H1 (cell line): ENCODE data around the gene SH2B3. TPM values are rescaled to one million over a fixed set of nuclear protein-coding genes. Genes with fewer than 3 reads are reported as not detected.

Experiments
- CTCF ChIA-PET: fragments of 300-600 bp; sonication (Branson Sonifier 250); formaldehyde crosslinking; loops from one replicate; lab custom pipeline; 2021; ENCODE audit not compliant: partially characterized antibody; lab: Charles Lee
- POLR2A ChIA-PET: fragments of 300-600 bp; sonication (Branson Sonifier 250); formaldehyde crosslinking; loops from one replicate; lab custom pipeline; 2021; ENCODE audit warnings: inconsistent platforms; ENCODE audit not compliant: partially characterized antibody; lab: Charles Lee
- DNase-seq, 2 experiments: peaks; one replicate each; pipeline versions ENCODE4 v3.0.0 to v3.0.0-alpha.2; 2010 to 2022; ENCODE audit warnings: low spot score in 2 of 2, low read depth in 1 of 2, mixed read lengths in 1 of 2
- FAIRE-seq: peaks from 2 replicates; lab custom pipeline; 2011; peaks lifted over from hg19 to GRCh38; lab: Jason Lieb, UNC
- H2AFZ ChIP-seq: 2 replicates; pipeline ENCODE4 v1.8.1; 2012; ENCODE audit warnings: low read length, inconsistent platforms
- H2AK5ac ChIP-seq: 2 replicates; pipeline ENCODE4 v1.6.1; 2013; ENCODE audit warnings: low read depth, low read length
- H2BK120ac ChIP-seq: replicated peaks from 2 replicates; pipeline ENCODE3; 2013; ENCODE audit warnings: low read depth, low read length, inconsistent platforms
- H2BK12ac ChIP-seq: 2 replicates; pipeline ENCODE4 v1.6.1; 2013; ENCODE audit warnings: low read depth, low read length
- H2BK15ac ChIP-seq: 2 replicates; pipeline ENCODE4 v1.6.1; 2013; ENCODE audit warnings: low read length
- H2BK20ac ChIP-seq: 2 replicates; pipeline ENCODE4 v1.6.1; 2013; ENCODE audit warnings: low read length
- H2BK5ac ChIP-seq: 2 replicates; pipeline ENCODE4 v1.6.1; 2013; ENCODE audit warnings: low read depth, low read length
- H3K14ac ChIP-seq: 2 replicates; pipeline ENCODE4 v1.6.1; 2013; ENCODE audit warnings: inconsistent platforms; ENCODE audit not compliant: insufficient read length
- H3K18ac ChIP-seq: 2 replicates; pipeline ENCODE4 v1.6.1; 2013; ENCODE audit warnings: low read length; ENCODE audit errors: extremely low read depth
- H3K23ac ChIP-seq: 2 replicates; pipeline ENCODE4 v1.6.1; 2013; ENCODE audit warnings: inconsistent platforms; ENCODE audit not compliant: insufficient read length
- H3K23me2 ChIP-seq: 2 replicates; pipeline ENCODE4 v1.6.1; 2013; ENCODE audit warnings: low read depth, low read length
- H3K27ac ChIP-seq: 2 replicates; pipeline ENCODE4 v1.6.1; 2011; ENCODE audit warnings: low read depth, low read length, inconsistent platforms
- H3K27me3 ChIP-seq, 4 experiments: replicated peaks in 1 of 4; 1 replicate in 1 of 4; 2 replicates in 3 of 4; pipeline versions ENCODE4 v1.6.1 to v1.8.1; 2011 to 2013; ENCODE audit warnings: low read length in 3 of 4, mild to moderate bottlenecking in 3 of 4, inconsistent platforms in 2 of 4, mixed read lengths in 2 of 4, moderate library complexity in 1 of 4; ENCODE audit not compliant: control insufficient read depth in 3 of 4, insufficient read depth in 3 of 4; ENCODE audit errors: extremely low read depth in 1 of 4
- H3K36me3 ChIP-seq, 4 experiments: 2 replicates each; pipeline versions ENCODE4 v1.6.1 to v1.8.1; 2011 to 2013; ENCODE audit warnings: mild to moderate bottlenecking in 4 of 4, low read length in 3 of 4, moderate library complexity in 2 of 4, control low read depth in 1 of 4, inconsistent platforms in 1 of 4; ENCODE audit not compliant: insufficient read depth in 4 of 4, control insufficient read depth in 2 of 4
- H3K4ac ChIP-seq: replicated peaks from 2 replicates; pipeline ENCODE3; 2013; ENCODE audit warnings: low read length, low read depth, mixed read lengths, inconsistent platforms; ENCODE audit not compliant: insufficient read length
- H3K4me1 ChIP-seq, 4 experiments: replicated peaks in 1 of 4; 1 replicate in 1 of 4; 2 replicates in 3 of 4; pipeline versions ENCODE4 v1.6.1 to v1.8.1; 2011 to 2013; ENCODE audit warnings: low read length in 3 of 4, inconsistent platforms in 2 of 4, mixed read lengths in 1 of 4; ENCODE audit not compliant: insufficient read depth in 4 of 4, control insufficient read depth in 3 of 4
- H3K4me2 ChIP-seq, 2 experiments: 2 replicates each; pipeline versions ENCODE4 v1.6.1 to v1.8.1; 2011 to 2013; ENCODE audit warnings: low read depth in 2 of 2, low read length in 2 of 2, control low read depth in 1 of 2, inconsistent platforms in 1 of 2, mild to moderate bottlenecking in 1 of 2; ENCODE audit not compliant: insufficient read depth in 1 of 2
- H3K4me3 ChIP-seq, 4 experiments: fragments of 200-600, 300-600 bp in 1 of 4; sonication (generic), shearing (Covaris generic), sonication (Bioruptor Twin) in 1 of 4; 2 replicates each; pipeline versions ENCODE4 v1.5.1 to v1.8.1; 2011 to 2016; ENCODE audit warnings: low read length in 4 of 4, low read depth in 3 of 4, control low read depth in 2 of 4, inconsistent platforms in 2 of 4, mild to moderate bottlenecking in 2 of 4, mixed read lengths in 1 of 4, moderate library complexity in 1 of 4; ENCODE audit not compliant: insufficient read depth in 2 of 4; ENCODE audit errors: extremely low read depth in 1 of 4
- H3K56ac ChIP-seq: replicated peaks from 2 replicates; pipeline ENCODE3; 2013; ENCODE audit warnings: low read depth, mild to moderate bottlenecking, mixed read lengths, low read length, inconsistent platforms; ENCODE audit not compliant: insufficient read length
- H3K79me1 ChIP-seq: 2 replicates; pipeline ENCODE4 v1.6.1; 2013; ENCODE audit warnings: low read depth, low read length, control low read depth
- H3K79me2 ChIP-seq, 2 experiments: 2 replicates each; pipeline versions ENCODE4 v1.6.1 to v1.8.1; 2012 to 2013; ENCODE audit warnings: low read length in 2 of 2, mild to moderate bottlenecking in 2 of 2, inconsistent platforms in 1 of 2; ENCODE audit not compliant: insufficient read depth in 2 of 2, control insufficient read depth in 1 of 2
- H3K9ac ChIP-seq, 4 experiments: replicated peaks in 1 of 4; 1 replicate in 1 of 4; 2 replicates in 3 of 4; pipeline versions ENCODE4 v1.6.1 to v1.8.1; 2011 to 2013; ENCODE audit warnings: low read depth in 3 of 4, low read length in 3 of 4, control low read depth in 2 of 4, mild to moderate bottlenecking in 2 of 4, moderate library complexity in 2 of 4, inconsistent platforms in 1 of 4; ENCODE audit errors: extremely low read depth in 1 of 4
- H3K9me3 ChIP-seq, 2 experiments: 2 replicates each; pipeline versions ENCODE4 v1.6.1 to v1.8.1; 2012 to 2013; ENCODE audit warnings: mild to moderate bottlenecking in 2 of 2, moderate library complexity in 2 of 2, control low read depth in 1 of 2, inconsistent platforms in 1 of 2, low read depth in 1 of 2, low read length in 1 of 2, mixed read lengths in 1 of 2; ENCODE audit not compliant: insufficient read depth in 2 of 2
- H4K20me1 ChIP-seq, 2 experiments: replicated peaks in 1 of 2; 2 replicates each; pipeline versions ENCODE3 to v1.8.1; 2011 to 2013; ENCODE audit warnings: inconsistent platforms in 2 of 2, low read length in 2 of 2, mild to moderate bottlenecking in 1 of 2; ENCODE audit not compliant: insufficient read depth in 2 of 2, control insufficient read depth in 1 of 2
- H4K5ac ChIP-seq: 2 replicates; pipeline ENCODE4 v1.6.1; 2013; ENCODE audit warnings: low read length, low read depth, mixed read lengths, inconsistent platforms; ENCODE audit not compliant: insufficient read length
- H4K8ac ChIP-seq: 2 replicates; pipeline ENCODE4 v1.8.0; 2013; ENCODE audit warnings: mild to moderate bottlenecking, moderate library complexity, low read length, inconsistent platforms; ENCODE audit not compliant: insufficient read depth; ENCODE audit errors: extremely low read depth
- H4K91ac ChIP-seq: replicated peaks from 2 replicates; pipeline ENCODE3; 2013; ENCODE audit warnings: low read length, mixed read lengths, inconsistent platforms; ENCODE audit not compliant: insufficient read length
- CEBPB ChIP-seq: IDR thresholded peaks from 2 replicates; pipeline ENCODE4 v1.6.1; 2012; ENCODE audit warnings: low read depth, low read length
- RBBP5 ChIP-seq: IDR thresholded peaks from 2 replicates; pipeline ENCODE4 v1.7.1; 2012; ENCODE audit warnings: low read depth, mild to moderate bottlenecking, inconsistent platforms, low read length, moderate library complexity, borderline replicate concordance
- WGBS, 2 experiments: shearing (Covaris generic) in 1 of 2; methylation state at CpG; one replicate each; pipeline versions ENCODE4 v1.1.6 to v1.1.7; 2013 to 2015; ENCODE audit warnings: low lambda C conversion rate in 2 of 2, mixed read lengths in 2 of 2, inconsistent platforms in 1 of 2, low coverage in 1 of 2, missing lambda C conversion rate in 1 of 2; ENCODE audit not compliant: insufficient replicate concordance in 2 of 2, insufficient coverage in 1 of 2, insufficient read length in 1 of 2; ENCODE audit errors: extremely low coverage in 1 of 2, missing lambda C conversion rate in 1 of 2; 5-methylcytosine and 5-hydroxymethylcytosine counted together
- polyA plus RNA-seq, 7 experiments: library from polyadenylated mRNA; depleted of rRNA in 3 of 7; stranded (reverse) in 5 of 7; unstranded in 2 of 7; fragments of >200 nt in 5 of 7; fragments of 200-250 nt in 2 of 7; gene quantifications; 1 replicate in 5 of 7; 2 replicates in 1 of 7; 4 replicates in 1 of 7; pipeline versions ENCODE4 v1.2.1 to v1.2.3, GENCODE V29; 2011 to 2013; ENCODE audit warnings: missing spikeins in 2 of 7, mixed read lengths in 2 of 7
- total RNA-seq: library from RNA; stranded (reverse); fragmentation: NEBNext Ultra II Directional; extraction: Animal tissue kit (Norgen Biotek cat#: 25700); gene quantifications from 2 replicates; pipeline ENCODE4 v1.2.1, GENCODE V29; 2021

Gene SH2B3
- total and polyA plus RNA-seq, 2 of the 8 experiments (the other 6 are each of a cell fraction or from before 2014, with no cell fraction given): 20.8 to 34.1 TPM

DNA sequence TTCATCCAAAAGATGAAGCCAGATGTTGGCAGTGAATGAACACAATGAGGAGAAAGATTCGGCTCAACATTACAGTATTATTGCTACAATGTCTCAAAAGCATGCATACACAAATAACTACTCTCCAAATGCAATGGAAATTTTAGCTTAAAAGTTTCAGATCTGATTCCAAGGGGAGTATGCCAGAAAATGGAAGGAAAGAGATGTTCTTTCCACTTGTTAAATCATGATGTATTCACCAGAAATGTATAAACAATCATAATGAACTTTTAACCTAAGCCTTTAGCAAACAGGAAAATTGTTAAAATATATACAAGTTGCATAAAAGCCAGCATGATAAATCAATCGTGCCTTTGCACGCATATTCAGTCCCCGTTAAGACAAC, 62.1 kb downstream of the SH2B3 start:
- H3K4ac ChIP-seq: no peak overlapping the region
- no peak overlapping the region for H2AFZ ChIP-seq
- FAIRE-seq (no peak), DNase-seq (no peak)
- H3K27me3 ChIP-seq: no peaks in the 10 kb centered on the region
- no peak overlapping the region for H3K23ac ChIP-seq
- H4K5ac ChIP-seq: no peak overlapping the region
- no peak overlapping the region for H3K18ac ChIP-seq
- no peak overlapping the region for H2BK20ac ChIP-seq
- no peak overlapping the region for H3K56ac ChIP-seq
- no peaks in the 10 kb centered on the region for H3K4me1 ChIP-seq
- no peak overlapping the region for H3K27ac ChIP-seq
- no peak overlapping the region for H2BK120ac ChIP-seq
- 91% methylated on average over 4 of the region's 4 CpGs; no CpG with 5 or more reads in 1 of the 2 experiments for WGBS, 2 experiments
- H4K8ac ChIP-seq: no peak overlapping the region
- no peak overlapping the region for H2BK5ac ChIP-seq
- H3K9me3 ChIP-seq: no peaks in the 10 kb centered on the region
- no peak overlapping the region for H3K4me2 ChIP-seq
- POLR2A ChIA-PET: no interaction called here
- no peaks in the 10 kb centered on the region; the same call in 1 of the 2 replicates for H3K23me2 ChIP-seq
- no peak overlapping the region for H3K14ac ChIP-seq
- no peak overlapping the region for H3K9ac ChIP-seq
- no peak overlapping the region for H3K4me3 ChIP-seq
- no peak overlapping the region for H2AK5ac ChIP-seq
- TF ChIP-seq CEBPB: no peak
- no peak for TF ChIP-seq RBBP5
- H3K79me1 ChIP-seq: no peaks in the 10 kb centered on the region
- H2BK15ac ChIP-seq: no peak overlapping the region
- no peaks in the 10 kb centered on the region for H4K20me1 ChIP-seq
- peaks cover 9 to 38% (median 14%) of the 10 kb centered on the region in 4 experiments; a peak in 6 of 8 replicates for H3K36me3 ChIP-seq
- CTCF ChIA-PET: interaction anchor here (2.0 kb wide), 1 partner anchor 16 kb away, joined by 6 read pairs; no protein-coding TSS in a partner anchor
- H4K91ac ChIP-seq: no peak overlapping the region
- no peak overlapping the region for H2BK12ac ChIP-seq
- no peaks in the 10 kb centered on the region for H3K79me2 ChIP-seq
